HepG2 (cell line): ENCODE measurements around the gene TCEANC.

ENCODE experiments used
- ATAD3A ChIP-seq: sonication (generic); formaldehyde crosslinking; IDR thresholded peaks from 2 replicates; pipeline ENCODE4 v1.4.0; 2020; ENCODE audit warnings: missing genetic modification reagents
- CTCF ChIP-seq: sonication (generic); formaldehyde crosslinking; IDR thresholded peaks from 2 replicates; pipeline ENCODE4 v1.5.0; 2020; ENCODE audit warnings: mild to moderate bottlenecking, missing genetic modification reagents, moderate library complexity
- EP300 ChIP-seq, 3 experiments: sonication (generic) in 1 of 3; formaldehyde crosslinking in 1 of 3; IDR thresholded peaks; 2 replicates each; pipeline versions ENCODE4 v1.5.1 to v1.6.1; 2011 to 2020; ENCODE audit warnings: low read depth in 2 of 3, low read length in 2 of 3, borderline replicate concordance in 1 of 3, improper control_type of control experiment in 1 of 3, mild to moderate bottlenecking in 1 of 3, missing genetic modification reagents in 1 of 3, moderate library complexity in 1 of 3
- HNF4G ChIP-seq, 2 experiments: sonication (generic) in 1 of 2; formaldehyde crosslinking in 1 of 2; IDR thresholded peaks; 2 replicates each; pipeline versions ENCODE4 v1.4.0 to v1.6.1; 2011 to 2020; ENCODE audit warnings: borderline replicate concordance in 2 of 2, low read depth in 2 of 2, mild to moderate bottlenecking in 2 of 2, low read length in 1 of 2, missing genetic modification reagents in 1 of 2, moderate library complexity in 1 of 2
- MEIS1 ChIP-seq: sonication (generic); formaldehyde crosslinking; IDR thresholded peaks from 2 replicates; pipeline ENCODE4 v1.9.0; 2021; ENCODE audit warnings: mild to moderate bottlenecking, missing genetic modification reagents, moderate library complexity, borderline replicate concordance
- NR1H2 ChIP-seq: sonication (generic); formaldehyde crosslinking; IDR thresholded peaks from 2 replicates; pipeline ENCODE4 v1.8.1; 2022; ENCODE audit warnings: low read depth, missing genetic modification reagents, borderline replicate concordance
- POLR2AphosphoS5 ChIP-seq: IDR thresholded peaks from 2 replicates; pipeline ENCODE4 v1.6.1; 2012; ENCODE audit warnings: low read depth, low read length
- SMARCE1 ChIP-seq: fragments of 450-650 bp; IDR thresholded peaks from 2 replicates; pipeline ENCODE4 v1.6.1; 2017; ENCODE audit warnings: borderline replicate concordance
- ZNF3 ChIP-seq: IDR thresholded peaks from 2 replicates; pipeline ENCODE4 v1.7.0; 2017; ENCODE audit warnings: inconsistent platforms
- TF ChIP-seq, protein P1 (sequence below): sonication (generic); formaldehyde crosslinking; IDR thresholded peaks from 2 replicates; pipeline ENCODE4 v1.4.0; 2020; ENCODE audit warnings: missing genetic modification reagents

DNA sequence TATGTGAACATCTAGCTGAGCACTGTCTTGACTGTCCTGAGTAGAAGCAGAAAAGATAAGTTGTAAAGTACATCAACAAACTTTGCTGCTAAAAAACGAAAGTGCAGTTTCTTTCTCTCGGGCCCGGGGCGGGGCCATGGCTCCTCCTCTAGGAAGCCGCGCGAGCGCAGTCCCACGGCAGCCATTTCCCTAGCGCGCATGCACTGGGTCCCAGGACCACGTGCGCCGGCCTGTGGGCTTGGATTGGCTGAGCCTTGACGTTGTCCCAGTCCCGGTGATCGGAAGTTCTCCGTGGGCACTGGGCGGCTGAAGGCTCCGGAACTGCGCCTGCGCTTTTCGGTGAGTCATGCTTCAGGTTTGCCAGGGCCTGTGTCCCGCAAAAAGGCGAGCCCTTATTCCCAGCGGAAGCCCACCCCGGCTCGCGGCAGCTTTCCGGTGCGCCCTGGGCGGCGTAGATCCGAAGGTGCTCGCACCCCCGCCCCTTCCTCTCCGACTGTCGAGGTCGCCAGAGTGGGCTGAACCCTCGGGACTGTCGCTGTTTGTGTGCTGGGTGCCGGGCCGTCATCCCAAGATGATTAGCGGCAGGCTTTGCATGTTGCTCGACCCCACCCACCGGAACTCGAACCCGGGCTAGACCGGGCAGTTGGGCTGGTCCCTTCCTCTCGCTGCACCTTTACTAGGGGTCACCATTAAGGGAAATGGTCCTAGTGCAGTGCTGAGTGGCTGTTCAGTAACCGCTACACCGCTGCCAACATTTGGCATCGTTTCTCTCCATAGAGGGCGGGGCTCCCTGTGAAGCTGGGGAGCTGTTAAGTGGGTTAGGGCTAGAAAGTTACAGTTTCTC, at the start of gene TCEANC:
- no peak for TF ChIP-seq SMARCE1
- TF ChIP-seq ZNF3 (CRISPR knock-in tag) = peak; percentile 63; the same call in 1 of the 2 replicates
- TF ChIP-seq ATAD3A (CRISPR knock-in tag) = no peak
- TF ChIP-seq EP300 (IDR thresholded peaks at IDR 0.05; ENCODE audit: low read depth in 2 of 2, low read length in 2 of 2) = no peak
- TF ChIP-seq EP300 (CRISPR knock-in tag; IDR thresholded peaks at IDR 0.05; ENCODE audit: borderline replicate concordance) = no peak
- TF ChIP-seq HNF4G (IDR thresholded peaks at IDR 0.05; ENCODE audit: borderline replicate concordance, low read depth, low read length) = no peak
- no peak for TF ChIP-seq HNF4G (CRISPR knock-in tag; IDR thresholded peaks at IDR 0.05; ENCODE audit: borderline replicate concordance, low read depth)
- TF ChIP-seq MEIS1 (CRISPR knock-in tag) = no peak
- TF ChIP-seq, protein P1, sequence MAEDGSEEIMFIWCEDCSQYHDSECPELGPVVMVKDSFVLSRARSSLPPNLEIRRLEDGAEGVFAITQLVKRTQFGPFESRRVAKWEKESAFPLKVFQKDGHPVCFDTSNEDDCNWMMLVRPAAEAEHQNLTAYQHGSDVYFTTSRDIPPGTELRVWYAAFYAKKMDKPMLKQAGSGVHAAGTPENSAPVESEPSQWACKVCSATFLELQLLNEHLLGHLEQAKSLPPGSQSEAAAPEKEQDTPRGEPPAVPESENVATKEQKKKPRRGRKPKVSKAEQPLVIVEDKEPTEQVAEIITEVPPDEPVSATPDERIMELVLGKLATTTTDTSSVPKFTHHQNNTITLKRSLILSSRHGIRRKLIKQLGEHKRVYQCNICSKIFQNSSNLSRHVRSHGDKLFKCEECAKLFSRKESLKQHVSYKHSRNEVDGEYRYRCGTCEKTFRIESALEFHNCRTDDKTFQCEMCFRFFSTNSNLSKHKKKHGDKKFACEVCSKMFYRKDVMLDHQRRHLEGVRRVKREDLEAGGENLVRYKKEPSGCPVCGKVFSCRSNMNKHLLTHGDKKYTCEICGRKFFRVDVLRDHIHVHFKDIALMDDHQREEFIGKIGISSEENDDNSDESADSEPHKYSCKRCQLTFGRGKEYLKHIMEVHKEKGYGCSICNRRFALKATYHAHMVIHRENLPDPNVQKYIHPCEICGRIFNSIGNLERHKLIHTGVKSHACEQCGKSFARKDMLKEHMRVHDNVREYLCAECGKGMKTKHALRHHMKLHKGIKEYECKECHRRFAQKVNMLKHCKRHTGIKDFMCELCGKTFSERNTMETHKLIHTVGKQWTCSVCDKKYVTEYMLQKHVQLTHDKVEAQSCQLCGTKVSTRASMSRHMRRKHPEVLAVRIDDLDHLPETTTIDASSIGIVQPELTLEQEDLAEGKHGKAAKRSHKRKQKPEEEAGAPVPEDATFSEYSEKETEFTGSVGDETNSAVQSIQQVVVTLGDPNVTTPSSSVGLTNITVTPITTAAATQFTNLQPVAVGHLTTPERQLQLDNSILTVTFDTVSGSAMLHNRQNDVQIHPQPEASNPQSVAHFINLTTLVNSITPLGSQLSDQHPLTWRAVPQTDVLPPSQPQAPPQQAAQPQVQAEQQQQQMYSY (CRISPR knock-in tag) = no peak
- no peak for TF ChIP-seq CTCF (CRISPR knock-in tag)
- peak; percentile 39; the same call in 1 of the 2 replicates for TF ChIP-seq POLR2AphosphoS5
- no peak for TF ChIP-seq NR1H2 (CRISPR knock-in tag)
